Retinal pigment epithelial cell (primary cell): Measurements from ENCODE around the gene CCDC136.

Experiments
- DNase-seq: peaks from one replicate; pipeline ENCODE4 v3.0.0-alpha.2; 2010; ENCODE audit warnings: low read depth
- H3K4me3 ChIP-seq: 2 replicates; pipeline ENCODE4 v1.5.1; 2011; ENCODE audit warnings: mild to moderate bottlenecking, low read length, control low read depth, moderate library complexity
- CTCF ChIP-seq: conservative IDR thresholded peaks from 2 replicates; pipeline ENCODE4 v1.5.1; 2011; ENCODE audit warnings: low read depth, low read length, control low read depth, inconsistent platforms

CCDC136 gene

GRCh38 chr7:128804484-128804883 lies 12.7 kb downstream of the CCDC136 start:
- no peak for DNase-seq
- no peak overlapping the region for H3K4me3 ChIP-seq
- TF ChIP-seq CTCF = no peak

GRCh38 chr7:128805225-128805624 lies 13.5 kb downstream of the CCDC136 start:
- no peak overlapping the region for H3K4me3 ChIP-seq
- no peak for DNase-seq
- TF ChIP-seq CTCF = no peak

- no peak overlapping the region for H3K4me3 ChIP-seq
- no peak for TF ChIP-seq CTCF
- DNase-seq = no peak
These were observed 15.4 kb downstream of the CCDC136 start for GRCh38 chr7:128807191-128807590.

GRCh38 chr7:128809363-128809762 lies 17.6 kb downstream of the CCDC136 start:
- DNase-seq = no peak
- no peak overlapping the region for H3K4me3 ChIP-seq
- TF ChIP-seq CTCF = no peak

- TF ChIP-seq CTCF = no peak
- no peak overlapping the region for H3K4me3 ChIP-seq
- no peak for DNase-seq
These were observed 18.7 kb downstream of the CCDC136 start for GRCh38 chr7:128810473-128810872.

- TF ChIP-seq CTCF = no peak
- no peak for DNase-seq
- H3K4me3 ChIP-seq = no peak overlapping the region
These were observed 19.2 kb downstream of the CCDC136 start for GRCh38 chr7:128810997-128811396.

- no peak overlapping the region for H3K4me3 ChIP-seq
- no peak for TF ChIP-seq CTCF
- DNase-seq = no peak
These were observed 20.1 kb downstream of the CCDC136 start for GRCh38 chr7:128811631-128812430.
